Measurements from ENCODE around the gene JAML. TPM values are rescaled to one million over a fixed set of nuclear protein-coding genes. Genes with fewer than 3 reads are reported as not detected.

JAML gene
- total RNA-seq, 1 donor from 2014 or later: 0.09 TPM

DNA sequence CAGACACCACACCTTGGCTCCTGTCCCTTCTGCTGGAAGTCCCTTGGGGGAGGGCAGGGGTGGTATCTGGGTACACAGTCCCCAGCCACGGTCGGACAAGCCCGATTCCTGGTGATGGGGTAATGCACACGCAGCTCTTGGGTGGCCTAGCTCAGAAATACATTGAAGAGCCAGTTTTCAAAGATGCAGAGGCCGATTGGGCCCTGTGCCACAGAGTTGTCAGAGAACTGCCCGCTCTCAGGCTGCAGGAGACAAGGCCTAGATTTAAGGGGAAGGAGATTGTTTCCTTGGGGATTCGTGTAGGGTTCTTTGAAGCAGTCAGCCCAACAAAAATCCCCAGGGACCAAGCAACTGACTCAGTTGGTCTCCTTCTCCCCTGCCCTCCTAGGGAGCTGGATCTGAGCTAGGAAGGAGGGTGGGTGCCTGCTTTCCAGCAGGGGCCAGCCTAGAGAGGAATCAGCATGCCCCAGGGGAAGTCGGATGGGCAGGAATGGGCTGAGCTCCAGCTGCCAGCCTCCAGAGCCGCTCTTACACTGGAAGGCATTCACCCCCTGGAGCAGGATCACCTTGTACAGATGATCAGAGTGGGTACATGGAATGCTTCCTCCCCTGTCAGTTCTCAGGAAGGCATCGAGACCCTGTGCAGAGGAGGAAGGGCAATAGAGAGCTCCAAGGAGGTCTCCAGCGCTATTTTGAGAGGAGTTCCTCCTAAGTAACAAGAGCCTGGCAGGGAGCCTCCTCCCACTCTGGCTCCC, 68.9 kb downstream of the JAML start:
- Histone ChIP-seq H3K4me2 (peak overlapping the region; percentile 71), H3F3A (ENCODE audit: low read depth) (peaks cover 29% of the 10 kb centered on the region), H4K20me1 (ENCODE audit: low read depth) (no peaks in the 10 kb centered on the region), H3K27me3 (peaks cover 89% of the 10 kb centered on the region), H3K27ac (no peak overlapping the region), H3K36me3 (no peaks in the 10 kb centered on the region), H2AFZ (replicated peaks) (no peak overlapping the region), H3K79me2 (ENCODE audit: low read depth) (no peaks in the 10 kb centered on the region), H3K4me1 (peaks cover 44% of the 10 kb centered on the region), H3K4me3 (peak overlapping the region; percentile 43), H3K9ac (no peak overlapping the region), H3K9me3 (ENCODE audit: low read depth) (no peaks in the 10 kb centered on the region)
- Mint-ChIP-seq H3K4me1 (peaks cover 24% of the 10 kb centered on the region), H3K9me3 (peaks cover 2% of the 10 kb centered on the region), H3K36me3 (no peaks in the 10 kb centered on the region), H3K27ac (no peak overlapping the region), H3K27me3 (ENCODE audit: insufficient read depth, low read depth) (peaks cover 87% of the 10 kb centered on the region), H3K4me3 (no peak overlapping the region)
- no peak for DNase-seq (ENCODE audit: low spot score)
- TF ChIP-seq EZH2phosphoT487 (IDR thresholded peaks at IDR 0.05) (no peak), EZH2 (IDR thresholded peaks at IDR 0.05) (no peak)
- TF ChIP-seq, protein P1, sequence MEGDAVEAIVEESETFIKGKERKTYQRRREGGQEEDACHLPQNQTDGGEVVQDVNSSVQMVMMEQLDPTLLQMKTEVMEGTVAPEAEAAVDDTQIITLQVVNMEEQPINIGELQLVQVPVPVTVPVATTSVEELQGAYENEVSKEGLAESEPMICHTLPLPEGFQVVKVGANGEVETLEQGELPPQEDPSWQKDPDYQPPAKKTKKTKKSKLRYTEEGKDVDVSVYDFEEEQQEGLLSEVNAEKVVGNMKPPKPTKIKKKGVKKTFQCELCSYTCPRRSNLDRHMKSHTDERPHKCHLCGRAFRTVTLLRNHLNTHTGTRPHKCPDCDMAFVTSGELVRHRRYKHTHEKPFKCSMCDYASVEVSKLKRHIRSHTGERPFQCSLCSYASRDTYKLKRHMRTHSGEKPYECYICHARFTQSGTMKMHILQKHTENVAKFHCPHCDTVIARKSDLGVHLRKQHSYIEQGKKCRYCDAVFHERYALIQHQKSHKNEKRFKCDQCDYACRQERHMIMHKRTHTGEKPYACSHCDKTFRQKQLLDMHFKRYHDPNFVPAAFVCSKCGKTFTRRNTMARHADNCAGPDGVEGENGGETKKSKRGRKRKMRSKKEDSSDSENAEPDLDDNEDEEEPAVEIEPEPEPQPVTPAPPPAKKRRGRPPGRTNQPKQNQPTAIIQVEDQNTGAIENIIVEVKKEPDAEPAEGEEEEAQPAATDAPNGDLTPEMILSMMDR (IDR thresholded peaks at IDR 0.05): no peak

- Histone ChIP-seq H3K4me1 (peaks cover 44% of the 10 kb centered on the region), H3K4me3 (no peak overlapping the region), H3K9me3 (ENCODE audit: low read depth) (no peaks in the 10 kb centered on the region), H3K36me3 (no peaks in the 10 kb centered on the region), H3K27ac (no peak overlapping the region), H3K4me2 (peak overlapping the region; percentile 71), H4K20me1 (ENCODE audit: low read depth) (no peaks in the 10 kb centered on the region), H3F3A (ENCODE audit: low read depth) (peaks cover 29% of the 10 kb centered on the region), H3K27me3 (peaks cover 100% of the 10 kb centered on the region), H2AFZ (replicated peaks) (no peak overlapping the region), H3K9ac (no peak overlapping the region), H3K79me2 (ENCODE audit: low read depth) (no peaks in the 10 kb centered on the region)
- peaks cover 2% of the 10 kb centered on the region for H3K9me3 Mint-ChIP-seq
- TF ChIP-seq EZH2 (IDR thresholded peaks at IDR 0.05) (no peak), EZH2phosphoT487 (IDR thresholded peaks at IDR 0.05) (no peak)
- TF ChIP-seq, protein P1 (IDR thresholded peaks at IDR 0.05): no peak
- H3K27me3 Mint-ChIP-seq (ENCODE audit: insufficient read depth, low read depth): peaks cover 88% of the 10 kb centered on the region
- no peaks in the 10 kb centered on the region for H3K36me3 Mint-ChIP-seq
- H3K4me3 Mint-ChIP-seq: peak overlapping the region; percentile 83
- peaks cover 24% of the 10 kb centered on the region for H3K4me1 Mint-ChIP-seq
- peak overlapping the region; percentile 72 for H3K27ac Mint-ChIP-seq
- DNase-seq (ENCODE audit: low spot score): no peak
Observed at GRCh38 chr11:118154641-118155040, 70.2 kb downstream of the JAML start.

DNA sequence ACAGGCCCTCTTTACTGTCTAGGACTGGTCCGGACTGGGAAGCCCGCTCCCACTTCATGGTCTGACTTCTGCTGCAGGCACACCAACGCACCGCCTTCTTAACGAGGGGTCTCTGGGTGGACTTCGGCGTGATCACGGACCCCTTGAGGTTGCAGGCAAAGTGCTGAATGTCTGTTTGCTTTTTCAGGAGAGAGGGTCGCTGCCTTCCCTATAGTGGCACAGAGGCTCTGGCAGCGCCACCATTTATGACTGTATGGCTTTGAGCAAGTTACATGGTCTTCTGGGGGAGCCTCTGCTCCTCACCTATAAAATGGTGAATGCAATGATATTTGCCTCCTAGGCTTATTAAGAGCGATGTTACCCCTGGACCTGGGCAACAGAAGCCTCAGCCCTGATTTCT, 70.8 kb downstream of the JAML start:
- TF ChIP-seq, protein P1 (IDR thresholded peaks at IDR 0.05): no peak
- TF ChIP-seq EZH2phosphoT487 (IDR thresholded peaks at IDR 0.05): no peak
- no peak for TF ChIP-seq EZH2 (IDR thresholded peaks at IDR 0.05)
- Histone ChIP-seq H3K79me2 (ENCODE audit: low read depth) (no peaks in the 10 kb centered on the region), H3K36me3 (no peaks in the 10 kb centered on the region), H3F3A (ENCODE audit: low read depth) (peaks cover 29% of the 10 kb centered on the region), H3K9me3 (ENCODE audit: low read depth) (no peaks in the 10 kb centered on the region), H3K4me2 (peak overlapping the region; percentile 99), H3K27ac (no peak overlapping the region), H3K27me3 (peaks cover 100% of the 10 kb centered on the region), H3K4me1 (peaks cover 44% of the 10 kb centered on the region), H3K4me3 (no peak overlapping the region), H4K20me1 (ENCODE audit: low read depth) (no peaks in the 10 kb centered on the region), H3K9ac (no peak overlapping the region), H2AFZ (replicated peaks) (no peak overlapping the region)
- Mint-ChIP-seq H3K9me3 (peaks cover 2% of the 10 kb centered on the region), H3K4me1 (peaks cover 24% of the 10 kb centered on the region), H3K4me3 (peak overlapping the region; percentile 83), H3K36me3 (no peaks in the 10 kb centered on the region), H3K27ac (no peak overlapping the region), H3K27me3 (ENCODE audit: insufficient read depth, low read depth) (peaks cover 86% of the 10 kb centered on the region)
- DNase-seq (ENCODE audit: low spot score): no peak
